ENCODE results near the gene MAP3K13. TPM values are rescaled to one million over a fixed set of nuclear protein-coding genes. Genes with fewer than 3 reads are reported as not detected.
"Not testable (repeated sequence)": the region's sequence is repeated elsewhere in the genome, so short reads cannot be mapped to it uniquely, and the experiment has no call there.

MAP3K13 gene
- total RNA-seq, 1 donor from 2014 or later: 40.3 TPM

DNA sequence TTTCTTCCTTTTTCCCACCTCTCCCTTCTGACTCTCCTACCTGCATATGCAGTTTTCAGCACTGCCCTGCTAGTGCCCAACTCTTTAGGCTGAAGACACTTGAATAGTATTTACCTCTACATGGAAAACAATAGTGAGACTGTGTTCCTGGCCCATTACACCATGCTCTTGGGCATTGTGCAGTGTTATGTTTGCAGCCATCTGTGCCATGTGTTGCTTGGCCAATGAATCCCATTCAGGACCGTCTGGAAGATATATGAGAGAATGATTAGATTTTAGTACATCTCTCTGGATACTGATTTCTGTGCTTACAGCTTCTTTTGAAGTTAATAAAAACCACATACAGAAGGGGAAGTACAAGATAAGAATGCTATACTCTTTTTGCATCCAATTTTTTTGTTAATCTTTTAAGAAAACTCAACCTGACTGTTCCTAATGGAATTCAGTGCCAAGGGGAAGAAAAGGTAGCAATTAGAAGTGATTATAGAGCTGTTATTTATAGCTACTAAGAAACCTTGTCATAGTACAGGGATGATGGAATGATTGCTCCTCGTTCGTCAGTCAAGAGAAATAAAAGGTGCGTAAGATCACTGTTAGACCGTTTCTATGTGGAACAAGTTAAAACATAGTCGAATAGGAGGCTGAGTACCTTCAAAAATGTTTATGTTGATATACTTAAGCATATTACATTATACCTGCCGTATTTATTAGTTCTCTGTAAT, 77.0 kb downstream of the MAP3K13 start:
- Mint-ChIP-seq H3K9me3 (peaks cover 6% of the 10 kb centered on the region), H3K27ac (no peak overlapping the region), H3K4me1 (peaks cover 8% of the 10 kb centered on the region), H3K27me3 (ENCODE audit: low read depth) (no peaks in the 10 kb centered on the region), H3K36me3 (peaks cover 16% of the 10 kb centered on the region), H3K4me3 (no peak overlapping the region)
- TF ChIP-seq CTCF (IDR thresholded peaks at IDR 0.05; ENCODE audit: unreplicated experiment): no peak
- no peak for DNase-seq (ENCODE audit: low spot score in 2 of 2, unreplicated experiment in 2 of 2)

- peaks cover 15% of the 10 kb centered on the region for H3K36me3 Mint-ChIP-seq
These were observed 79.1 kb downstream of the MAP3K13 start for GRCh38 chr3:185442031-185442430.

DNA sequence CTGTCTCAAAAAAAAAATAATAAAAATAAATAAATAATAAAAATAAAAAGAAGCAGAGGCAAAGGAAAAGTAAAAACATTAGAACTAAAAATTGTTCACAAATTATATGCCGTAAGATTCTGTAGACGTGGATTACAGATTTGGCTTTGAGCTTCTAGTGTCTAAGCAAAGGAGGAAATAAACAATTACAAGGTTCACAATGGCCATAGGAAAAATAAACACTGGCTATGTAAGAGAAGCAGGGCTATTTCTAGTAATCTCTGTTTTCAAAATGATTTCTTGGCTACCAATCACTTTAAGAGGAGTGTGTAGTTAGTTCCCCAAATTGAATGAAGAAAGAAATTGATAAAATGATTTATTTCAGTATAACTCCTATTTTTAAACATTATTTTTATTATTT, 81.4 kb downstream of the MAP3K13 start:
- Mint-ChIP-seq H3K27ac (no peak overlapping the region), H3K4me1 (peaks cover 11% of the 10 kb centered on the region), H3K9me3 (peaks cover 6% of the 10 kb centered on the region), H3K27me3 (ENCODE audit: low read depth) (no peaks in the 10 kb centered on the region), H3K4me3 (no peak overlapping the region), H3K36me3 (peaks cover 10% of the 10 kb centered on the region)
- TF ChIP-seq CTCF (IDR thresholded peaks at IDR 0.05; ENCODE audit: unreplicated experiment): no peak
- DNase-seq (ENCODE audit: low spot score in 2 of 2, unreplicated experiment in 2 of 2): no peak

More at GRCh38 chr3:185442031-185442430, 79.1 kb downstream of the MAP3K13 start:
- Mint-ChIP-seq H3K4me3 (no peak overlapping the region), H3K4me1 (peaks cover 11% of the 10 kb centered on the region), H3K27me3 (ENCODE audit: low read depth) (no peaks in the 10 kb centered on the region), H3K27ac (no peak overlapping the region), H3K9me3 (peaks cover 6% of the 10 kb centered on the region)
- TF ChIP-seq CTCF (IDR thresholded peaks at IDR 0.05; ENCODE audit: unreplicated experiment): no peak
- DNase-seq (ENCODE audit: low spot score in 2 of 2, unreplicated experiment in 2 of 2): no peak

- no peaks in the 10 kb centered on the region for H3K9me3 Mint-ChIP-seq
- no peak for DNase-seq (ENCODE audit: low spot score in 2 of 2, unreplicated experiment in 2 of 2)
- H3K36me3 Mint-ChIP-seq: peaks cover 21% of the 10 kb centered on the region
- no peak for TF ChIP-seq CTCF (IDR thresholded peaks at IDR 0.05; ENCODE audit: unreplicated experiment)
- H3K4me3 Mint-ChIP-seq: no peak overlapping the region
- H3K27me3 Mint-ChIP-seq (ENCODE audit: low read depth): no peaks in the 10 kb centered on the region
- H3K4me1 Mint-ChIP-seq: peaks cover 3% of the 10 kb centered on the region
- no peak overlapping the region for H3K27ac Mint-ChIP-seq
These were observed 85.2 kb downstream of the MAP3K13 start for GRCh38 chr3:185448107-185448506.

DNA sequence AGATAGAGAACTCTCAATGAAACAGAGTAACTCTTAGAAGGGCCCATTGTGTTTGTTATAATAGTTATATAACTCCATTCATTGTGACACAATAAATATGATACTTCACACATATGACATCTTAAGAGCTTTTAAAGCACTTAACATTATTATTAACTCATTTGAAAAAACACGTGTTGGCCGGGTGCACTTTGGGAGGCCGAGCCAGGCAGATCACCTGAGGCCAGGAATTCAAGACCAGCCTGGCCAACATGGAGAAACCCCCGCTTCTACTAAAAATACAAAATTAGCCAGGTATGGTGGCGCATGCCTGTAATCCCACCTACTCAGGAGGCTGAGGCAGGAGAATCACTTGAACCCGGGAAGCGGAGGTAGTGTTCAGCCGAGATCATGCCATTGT, 88.5 kb downstream of the MAP3K13 start:
- H3K4me1 Mint-ChIP-seq, H3K27ac Mint-ChIP-seq: not testable (repeated sequence)

DNA sequence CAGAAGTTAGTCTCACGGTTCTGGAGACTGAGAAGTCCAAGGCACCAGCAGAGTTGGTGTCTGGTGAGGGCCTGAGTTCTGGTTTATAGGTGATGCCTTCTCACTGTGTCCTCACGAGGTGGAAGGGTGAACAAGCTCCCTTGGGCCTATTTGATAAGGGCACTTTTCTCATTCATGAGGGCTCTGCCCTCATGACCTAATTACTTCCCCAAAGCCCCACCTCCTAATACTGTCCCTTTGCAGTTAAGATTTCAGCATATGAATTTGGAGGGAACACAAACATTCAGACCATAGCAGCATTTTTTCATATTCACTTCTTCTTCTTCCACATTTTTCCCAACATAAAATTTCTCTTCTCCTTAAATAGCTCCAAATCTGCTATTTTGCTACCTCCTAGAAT, 94.4 kb downstream of the MAP3K13 start:
- no peaks in the 10 kb centered on the region for H3K4me1 Mint-ChIP-seq
- DNase-seq (ENCODE audit: low spot score in 2 of 2, unreplicated experiment in 2 of 2): no peak
- no peak overlapping the region for H3K4me3 Mint-ChIP-seq
- peaks cover 25% of the 10 kb centered on the region for H3K36me3 Mint-ChIP-seq
- peaks cover 3% of the 10 kb centered on the region for H3K9me3 Mint-ChIP-seq
- no peaks in the 10 kb centered on the region for H3K27me3 Mint-ChIP-seq (ENCODE audit: low read depth)
- no peak overlapping the region for H3K27ac Mint-ChIP-seq
- TF ChIP-seq CTCF (IDR thresholded peaks at IDR 0.05; ENCODE audit: unreplicated experiment): no peak

More for the DNA sequence above, 88.5 kb downstream of the MAP3K13 start:
- not testable (repeated sequence) for H3K9me3 Mint-ChIP-seq; DNase-seq (ENCODE audit: low spot score in 2 of 2, unreplicated experiment in 2 of 2); H3K4me3 Mint-ChIP-seq; H3K27me3 Mint-ChIP-seq (ENCODE audit: low read depth)
- peaks cover 23% of the 10 kb centered on the region for H3K36me3 Mint-ChIP-seq
